Calu3 (cell line): ENCODE results near the gene MCM5. TPM values are rescaled to one million over a fixed set of nuclear protein-coding genes. Genes with fewer than 3 reads are reported as not detected.
A peak's percentile ranks its signal among the peaks of the same experiment; 100 is the strongest.

Source experiments
- BruUV-seq: library from RNA; stranded (reverse); fragments of 400-500 nt; replicated peaks from 2 replicates; lab custom pipeline; 2021; lab: Mats Ljungman, UMichigan
- CTCF ChIA-PET: fragments of 300-600 bp; sonication (Branson Sonifier 250); formaldehyde crosslinking; loops from one replicate; lab custom pipeline; 2022; ENCODE audit warnings: antibody characterized with exemption; lab: Charles Lee
- DNase-seq: peaks from one replicate; pipeline ENCODE4 v3.0.0; 2022
- H3K27ac Mint-ChIP-seq: one replicate; pipeline ENCODE4 v1.8.0; 2022; ENCODE audit warnings: mixed read lengths; ENCODE audit not compliant: unreplicated experiment
- H3K27me3 Mint-ChIP-seq: one replicate; pipeline ENCODE4 v1.8.0; 2022; ENCODE audit warnings: mixed read lengths; ENCODE audit not compliant: unreplicated experiment
- H3K36me3 Mint-ChIP-seq: one replicate; pipeline ENCODE4 v1.8.0; 2022; ENCODE audit warnings: mild to moderate bottlenecking, moderate library complexity, mixed read lengths; ENCODE audit not compliant: insufficient read depth, unreplicated experiment
- H3K4me1 Mint-ChIP-seq: one replicate; pipeline ENCODE4 v1.8.0; 2022; ENCODE audit warnings: mild to moderate bottlenecking, low read depth, mixed read lengths; ENCODE audit not compliant: unreplicated experiment
- H3K4me3 Mint-ChIP-seq: one replicate; pipeline ENCODE4 v1.8.0; 2022; ENCODE audit warnings: mild to moderate bottlenecking, low read depth, moderate library complexity, mixed read lengths; ENCODE audit not compliant: unreplicated experiment
- H3K9me3 Mint-ChIP-seq: one replicate; pipeline ENCODE4 v1.8.0; 2022; ENCODE audit warnings: low read depth, mixed read lengths; ENCODE audit not compliant: unreplicated experiment
- CTCF ChIP-seq: fragments of 200-600 bp; IDR thresholded peaks from one replicate; pipeline ENCODE4 v1.8.0; 2022; ENCODE audit warnings: antibody characterized with exemption; ENCODE audit not compliant: unreplicated experiment
- intact Hi-C: fragments of 100-400 bp; cut with micrococcal nuclease; formaldehyde crosslinking; loops from one replicate; pipeline ENCODE4 v1.10.0; 2022; ENCODE audit not compliant: unreplicated experiment
- total RNA-seq: library from RNA; stranded (reverse); gene quantifications from 2 replicates; pipeline ENCODE4 v1.2.3, GENCODE V29; 2022

MCM5 gene
- total RNA-seq, 1 experiment from 2014 or later, result 88.4 TPM

- no peak overlapping the region for H3K27ac Mint-ChIP-seq
- no peak overlapping the region for H3K4me3 Mint-ChIP-seq
- CTCF ChIA-PET, result interaction anchor here (0.5 kb wide), 1 partner anchor 1181 kb away, joined by 4 read pairs; no protein-coding TSS in a partner anchor
- DNase-seq, result no peak
- no TSS peak for BruUV-seq
- H3K36me3 Mint-ChIP-seq, result peaks cover 36% of the 10 kb centered on the region
- H3K9me3 Mint-ChIP-seq, result no peaks in the 10 kb centered on the region
- intact Hi-C loops, result loop anchor here (5.0 kb wide), 1 partner anchor 45 kb away; no protein-coding TSS in a partner anchor
- no peak for TF ChIP-seq CTCF
- H3K27me3 Mint-ChIP-seq, result no peaks in the 10 kb centered on the region
- H3K4me1 Mint-ChIP-seq, result peaks cover 14% of the 10 kb centered on the region
These were observed 2.6 kb upstream of the MCM5 start for GRCh38 chr22:35397095-35397904.

GRCh38 chr22:35398591-35398973 is 1.4 kb upstream of the MCM5 start:
- peaks cover 21% of the 10 kb centered on the region for H3K4me1 Mint-ChIP-seq
- CTCF ChIA-PET, result no interaction called here
- BruUV-seq, result no TSS peak
- no peak overlapping the region for H3K27ac Mint-ChIP-seq
- no peaks in the 10 kb centered on the region for H3K27me3 Mint-ChIP-seq
- H3K36me3 Mint-ChIP-seq, result peaks cover 44% of the 10 kb centered on the region
- no peaks in the 10 kb centered on the region for H3K9me3 Mint-ChIP-seq
- TF ChIP-seq CTCF, result no peak
- peak overlapping the region; percentile 100 for H3K4me3 Mint-ChIP-seq
- no peak for DNase-seq
- intact Hi-C loops, result loop anchor here (5.0 kb wide), 1 partner anchor 46 kb away; no protein-coding TSS in a partner anchor

GRCh38 chr22:35399114-35399677 is 744 bp upstream of the MCM5 start:
- CTCF ChIA-PET, result no interaction called here
- TSS peak; percentile 98 for BruUV-seq
- H3K4me3 Mint-ChIP-seq, result peak overlapping the region; percentile 100
- intact Hi-C loops, result loop anchor here (5.0 kb wide), 1 partner anchor 47 kb away; no protein-coding TSS in a partner anchor
- H3K27me3 Mint-ChIP-seq, result no peaks in the 10 kb centered on the region
- H3K9me3 Mint-ChIP-seq, result no peaks in the 10 kb centered on the region
- peaks cover 21% of the 10 kb centered on the region for H3K4me1 Mint-ChIP-seq
- TF ChIP-seq CTCF, result no peak
- peak; percentile 12 for DNase-seq
- H3K27ac Mint-ChIP-seq, result peak overlapping the region; percentile 96
- H3K36me3 Mint-ChIP-seq, result peaks cover 50% of the 10 kb centered on the region

GRCh38 chr22:35400501-35400790 is 506 bp downstream of the MCM5 start:
- H3K4me1 Mint-ChIP-seq, result peaks cover 21% of the 10 kb centered on the region
- peak overlapping the region; percentile 100 for H3K4me3 Mint-ChIP-seq
- H3K27ac Mint-ChIP-seq, result peak overlapping the region; percentile 96
- H3K9me3 Mint-ChIP-seq, result no peaks in the 10 kb centered on the region
- intact Hi-C loops, result no loop called here
- H3K36me3 Mint-ChIP-seq, result peaks cover 55% of the 10 kb centered on the region
- DNase-seq, result no peak
- no peak for TF ChIP-seq CTCF
- no TSS peak for BruUV-seq
- CTCF ChIA-PET, result no interaction called here
- no peaks in the 10 kb centered on the region for H3K27me3 Mint-ChIP-seq
